Suprapubic skin (tissue), 4 donors: ENCODE results near the gene ASTN2. TPM values are rescaled to one million over a fixed set of nuclear protein-coding genes. Genes with fewer than 3 reads are reported as not detected.

Experiments
- DNase-seq, 2 donors: peaks; one replicate each; pipeline ENCODE4 v3.0.0-alpha.2; 2019; ENCODE audit warnings: low spot score in 2 of 2
- H3K27ac ChIP-seq: fragments of 200-600 bp; sonication (generic); one replicate; pipeline ENCODE4 v1.5.1; 2019
- H3K27me3 ChIP-seq: fragments of 200-600 bp; sonication (generic); one replicate; pipeline ENCODE4 v1.5.1; 2019
- H3K36me3 ChIP-seq: fragments of 200-600 bp; sonication (generic); one replicate; pipeline ENCODE4 v1.5.1; 2019
- H3K4me1 ChIP-seq: fragments of 200-600 bp; sonication (generic); one replicate; pipeline ENCODE4 v1.5.1; 2019
- H3K4me3 ChIP-seq: fragments of 200-600 bp; sonication (generic); one replicate; pipeline ENCODE4 v1.5.1; 2019; ENCODE audit warnings: mild to moderate bottlenecking
- H3K9me3 ChIP-seq: fragments of 200-600 bp; sonication (generic); one replicate; pipeline ENCODE4 v1.5.1; 2019
- EP300 ChIP-seq: sonication (generic); formaldehyde crosslinking; IDR thresholded peaks from one replicate; pipeline ENCODE4 v1.6.1; 2017; ENCODE audit warnings: antibody characterized with exemption
- POLR2A ChIP-seq, 2 donors: fragments of 450-650 bp; IDR thresholded peaks; one replicate each; pipeline ENCODE4 v1.6.1; 2017; ENCODE audit warnings: antibody characterized with exemption in 2 of 2, mild to moderate bottlenecking in 2 of 2, moderate library complexity in 2 of 2
- POLR2AphosphoS5 ChIP-seq, 3 donors: sonication (generic); formaldehyde crosslinking; IDR thresholded peaks; one replicate each; pipeline ENCODE4 v1.6.1; 2017; ENCODE audit warnings: antibody characterized with exemption in 3 of 3
- WGBS: methylation state at CpG from one replicate; pipeline ENCODE4 v1.1.5; 2018; 5-methylcytosine and 5-hydroxymethylcytosine counted together
- total RNA-seq, 4 donors: library from RNA; depleted of rRNA; stranded (reverse); fragments of >200 nt; gene quantifications; one replicate each; pipeline ENCODE4 v1.1.0, GENCODE V29; 2016
- TF ChIP-seq, protein P1 (sequence below), 2 donors: fragments of 200-600 bp in 1 of 2; fragments of 450-650 bp in 1 of 2; sonication (generic) in 1 of 2; IDR thresholded peaks; one replicate each; pipeline ENCODE4 v1.5.1; 2016 to 2019; ENCODE audit warnings: antibody characterized with exemption in 2 of 2, mild to moderate bottlenecking in 1 of 2, moderate library complexity in 1 of 2

Gene ASTN2
- total RNA-seq, 4 donors from 2014 or later: 2.0 to 6.9 (median 3.8) TPM

GRCh38 chr9:116700279-116700678, 714.6 kb downstream of the ASTN2 start:
- no peak for TF ChIP-seq POLR2A (IDR thresholded peaks at IDR 0.05)
- TF ChIP-seq EP300: no peak
- TF ChIP-seq POLR2AphosphoS5 (IDR thresholded peaks at IDR 0.05): no peak
- TF ChIP-seq, protein P1, sequence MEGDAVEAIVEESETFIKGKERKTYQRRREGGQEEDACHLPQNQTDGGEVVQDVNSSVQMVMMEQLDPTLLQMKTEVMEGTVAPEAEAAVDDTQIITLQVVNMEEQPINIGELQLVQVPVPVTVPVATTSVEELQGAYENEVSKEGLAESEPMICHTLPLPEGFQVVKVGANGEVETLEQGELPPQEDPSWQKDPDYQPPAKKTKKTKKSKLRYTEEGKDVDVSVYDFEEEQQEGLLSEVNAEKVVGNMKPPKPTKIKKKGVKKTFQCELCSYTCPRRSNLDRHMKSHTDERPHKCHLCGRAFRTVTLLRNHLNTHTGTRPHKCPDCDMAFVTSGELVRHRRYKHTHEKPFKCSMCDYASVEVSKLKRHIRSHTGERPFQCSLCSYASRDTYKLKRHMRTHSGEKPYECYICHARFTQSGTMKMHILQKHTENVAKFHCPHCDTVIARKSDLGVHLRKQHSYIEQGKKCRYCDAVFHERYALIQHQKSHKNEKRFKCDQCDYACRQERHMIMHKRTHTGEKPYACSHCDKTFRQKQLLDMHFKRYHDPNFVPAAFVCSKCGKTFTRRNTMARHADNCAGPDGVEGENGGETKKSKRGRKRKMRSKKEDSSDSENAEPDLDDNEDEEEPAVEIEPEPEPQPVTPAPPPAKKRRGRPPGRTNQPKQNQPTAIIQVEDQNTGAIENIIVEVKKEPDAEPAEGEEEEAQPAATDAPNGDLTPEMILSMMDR (IDR thresholded peaks at IDR 0.05): no peak
- Histone ChIP-seq H3K27me3 (no peaks in the 10 kb centered on the region), H3K9me3 (no peaks in the 10 kb centered on the region), H3K4me3 (no peak overlapping the region), H3K27ac (no peak overlapping the region), H3K36me3 (peaks cover 29% of the 10 kb centered on the region), H3K4me1 (peaks cover 13% of the 10 kb centered on the region)
- DNase-seq: no peak
- WGBS: 95% methylated on average over 1 of the region's 1 CpG

DNA sequence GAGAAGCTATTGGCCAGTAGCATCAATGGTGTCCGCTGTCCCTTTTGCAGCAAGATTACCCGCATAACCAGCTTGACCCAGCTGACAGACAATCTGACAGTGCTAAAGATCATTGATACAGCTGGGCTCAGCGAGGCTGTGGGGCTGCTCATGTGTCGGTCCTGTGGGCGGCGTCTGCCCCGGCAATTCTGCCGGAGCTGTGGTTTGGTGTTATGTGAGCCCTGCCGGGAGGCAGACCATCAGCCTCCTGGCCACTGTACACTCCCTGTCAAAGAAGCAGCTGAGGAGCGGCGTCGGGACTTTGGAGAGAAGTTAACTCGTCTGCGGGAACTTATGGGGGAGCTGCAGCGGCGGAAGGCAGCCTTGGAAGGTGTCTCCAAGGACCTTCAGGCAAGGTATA, 717.0 kb downstream of the ASTN2 start:
- TF ChIP-seq, protein P1 (IDR thresholded peaks at IDR 0.05): no peak
- no peak for TF ChIP-seq POLR2AphosphoS5 (IDR thresholded peaks at IDR 0.05)
- no peak for TF ChIP-seq EP300
- TF ChIP-seq POLR2A (IDR thresholded peaks at IDR 0.05): no peak
- Histone ChIP-seq H3K36me3 (peaks cover 29% of the 10 kb centered on the region), H3K9me3 (no peaks in the 10 kb centered on the region), H3K4me3 (no peak overlapping the region), H3K27ac (no peak overlapping the region), H3K4me1 (peaks cover 27% of the 10 kb centered on the region), H3K27me3 (no peaks in the 10 kb centered on the region)
- 96% methylated on average over 16 of the region's 16 CpGs for WGBS
- no peak for DNase-seq

DNA sequence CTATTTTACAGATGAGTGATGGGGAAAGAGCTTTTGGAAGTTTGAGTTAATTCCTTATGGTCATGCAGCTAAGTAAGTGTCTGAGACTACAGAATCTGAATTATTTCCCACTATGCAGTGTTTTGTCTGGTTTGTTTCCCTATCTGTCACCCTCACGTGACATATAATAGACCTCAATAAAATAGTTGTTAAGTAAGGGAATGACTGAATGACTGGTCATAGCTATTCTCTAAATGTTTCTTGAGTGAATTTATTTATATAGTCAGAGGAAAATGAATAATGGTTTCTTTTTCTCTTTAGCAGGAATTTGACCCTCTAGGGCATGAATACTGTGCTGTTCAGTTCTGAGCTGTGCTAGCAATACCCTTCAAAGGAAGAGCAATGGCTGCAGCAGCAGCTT, 717.5 kb downstream of the ASTN2 start:
- no peak overlapping the region for H3K4me3 ChIP-seq
- peaks cover 32% of the 10 kb centered on the region for H3K4me1 ChIP-seq
- 79% methylated on average over 1 of the region's 1 CpG for WGBS
- peaks cover 29% of the 10 kb centered on the region for H3K36me3 ChIP-seq
- TF ChIP-seq, protein P1 (IDR thresholded peaks at IDR 0.05): no peak
- TF ChIP-seq POLR2AphosphoS5 (IDR thresholded peaks at IDR 0.05) (no peak), EP300 (no peak), POLR2A (IDR thresholded peaks at IDR 0.05) (no peak)
- H3K27ac ChIP-seq: no peak overlapping the region
- no peaks in the 10 kb centered on the region for H3K27me3 ChIP-seq
- DNase-seq: no peak
- no peaks in the 10 kb centered on the region for H3K9me3 ChIP-seq

GRCh38 chr9:116695438-116695837, 719.4 kb downstream of the ASTN2 start:
- no peak for DNase-seq
- H3K9me3 ChIP-seq: no peaks in the 10 kb centered on the region
- no peak overlapping the region for H3K4me3 ChIP-seq
- H3K4me1 ChIP-seq: peaks cover 19% of the 10 kb centered on the region
- peaks cover 29% of the 10 kb centered on the region for H3K36me3 ChIP-seq
- no peak overlapping the region for H3K27ac ChIP-seq
- TF ChIP-seq POLR2AphosphoS5 (IDR thresholded peaks at IDR 0.05): no peak
- TF ChIP-seq, protein P1 (IDR thresholded peaks at IDR 0.05): no peak
- no peak for TF ChIP-seq POLR2A (IDR thresholded peaks at IDR 0.05)
- TF ChIP-seq EP300: no peak
- WGBS: 52% methylated on average over 3 of the region's 3 CpGs
- H3K27me3 ChIP-seq: no peaks in the 10 kb centered on the region

DNA sequence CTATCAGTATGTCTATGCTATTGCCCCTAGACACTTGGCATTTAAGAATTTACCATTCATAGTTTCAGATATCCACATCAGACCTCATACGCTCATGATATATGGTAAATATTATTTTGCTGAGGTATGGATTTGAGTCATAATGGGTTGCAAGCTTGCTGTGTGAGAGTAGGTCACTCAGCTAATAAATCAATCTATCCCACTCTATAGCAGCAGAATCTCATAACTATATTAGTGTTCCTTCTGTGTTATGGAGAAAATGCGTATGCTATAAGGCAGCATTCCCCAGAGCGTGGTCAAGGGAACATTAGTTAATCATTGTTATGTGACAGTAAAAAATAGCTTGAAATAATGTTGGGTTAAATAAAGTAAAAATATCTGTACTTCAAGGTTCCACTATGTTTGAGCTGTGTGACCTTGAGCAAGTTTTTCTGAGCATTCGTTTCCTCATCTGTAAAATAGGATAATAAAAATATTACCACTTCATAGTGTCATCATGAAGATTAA, 720.0 kb downstream of the ASTN2 start:
- no peaks in the 10 kb centered on the region for H3K27me3 ChIP-seq
- peaks cover 20% of the 10 kb centered on the region for H3K4me1 ChIP-seq
- 95% methylated on average over 4 of the region's 4 CpGs for WGBS
- DNase-seq: no peak
- peaks cover 23% of the 10 kb centered on the region for H3K36me3 ChIP-seq
- H3K27ac ChIP-seq: no peak overlapping the region
- TF ChIP-seq EP300 (no peak), POLR2A (IDR thresholded peaks at IDR 0.05) (no peak), POLR2AphosphoS5 (IDR thresholded peaks at IDR 0.05) (no peak)
- TF ChIP-seq, protein P1 (IDR thresholded peaks at IDR 0.05): no peak
- no peak overlapping the region for H3K4me3 ChIP-seq
- H3K9me3 ChIP-seq: no peaks in the 10 kb centered on the region
